Neural cell (in vitro differentiated cells): ENCODE measurements around the gene SPACA4. TPM values are rescaled to one million over a fixed set of nuclear protein-coding genes. Genes with fewer than 3 reads are reported as not detected.

Experiments
- H2AFZ ChIP-seq: fragments of 200-600, 300-800 bp; sonication (generic), shearing (Covaris generic); 2 replicates; pipeline ENCODE4 v1.6.0; 2014; ENCODE audit warnings: low read depth, mild to moderate bottlenecking, antibody characterized with exemption, low read length, moderate library complexity
- H3F3A ChIP-seq: fragments of 200-600 bp; shearing (Covaris generic); 2 replicates; pipeline ENCODE4 v1.6.1; 2016; ENCODE audit warnings: mild to moderate bottlenecking, moderate library complexity, mixed read lengths, antibody characterized with exemption, low read length; ENCODE audit not compliant: insufficient read depth, poor library complexity, severe bottlenecking
- H3K27ac ChIP-seq: fragments of 200-600, 300-800 bp; sonication (generic), shearing (Covaris generic); 2 replicates; pipeline ENCODE4 v1.5.1; 2014; ENCODE audit warnings: mild to moderate bottlenecking, low read length, moderate library complexity
- H3K27me3 ChIP-seq: fragments of 300-800, 200-600 bp; sonication (generic), shearing (Covaris generic); 2 replicates; pipeline ENCODE4 v1.6.0; 2014; ENCODE audit warnings: mild to moderate bottlenecking, low read depth, low read length, moderate library complexity; ENCODE audit not compliant: insufficient read depth
- H3K36me3 ChIP-seq: fragments of 300-800, 200-600 bp; sonication (generic), shearing (Covaris generic); 2 replicates; pipeline ENCODE4 v1.5.1; 2014; ENCODE audit warnings: mild to moderate bottlenecking, antibody characterized with exemption, low read length, moderate library complexity; ENCODE audit not compliant: insufficient read depth
- H3K4me2 ChIP-seq: fragments of 300-800, 200-600 bp; sonication (generic), shearing (Covaris generic); 2 replicates; pipeline ENCODE4 v1.6.0; 2014; ENCODE audit warnings: mild to moderate bottlenecking, low read length
- H3K4me3 ChIP-seq: fragments of 300-800, 200-600 bp; sonication (generic), shearing (Covaris generic); 2 replicates; pipeline ENCODE4 v1.5.1; 2014; ENCODE audit warnings: mild to moderate bottlenecking, low read length, moderate library complexity
- H3K79me2 ChIP-seq: fragments of 200-600 bp; shearing (Covaris generic); replicated peaks from 2 replicates; pipeline ENCODE4 v1.6.0; 2014; ENCODE audit warnings: mild to moderate bottlenecking, low read length, moderate library complexity; ENCODE audit not compliant: insufficient read depth
- H3K9ac ChIP-seq: fragments of 300-800, 200-600 bp; sonication (generic), shearing (Covaris generic); 2 replicates; pipeline ENCODE4 v1.6.1; 2016; ENCODE audit warnings: mild to moderate bottlenecking, low read length, mixed read lengths
- H3K9me2 ChIP-seq: fragments of 200-600 bp; shearing (Covaris generic); 2 replicates; pipeline ENCODE4 v1.6.1; 2016; ENCODE audit warnings: mild to moderate bottlenecking, low read length, mixed read lengths; ENCODE audit not compliant: insufficient read depth
- H3K9me3 ChIP-seq: fragments of 200-600, 300-800 bp; sonication (generic), shearing (Covaris generic); 2 replicates; pipeline ENCODE4 v1.6.1; 2016; ENCODE audit warnings: mild to moderate bottlenecking, mixed run types, low read length, moderate library complexity, mixed read lengths
- H4K20me1 ChIP-seq: fragments of 200-600 bp; shearing (Covaris generic); 2 replicates; pipeline ENCODE4 v1.6.1; 2016; ENCODE audit warnings: mild to moderate bottlenecking, mixed run types; ENCODE audit not compliant: insufficient read depth
- EP300 ChIP-seq: fragments of 450-650 bp; conservative IDR thresholded peaks from 2 replicates; pipeline ENCODE4 v1.6.1; 2014; ENCODE audit warnings: antibody characterized with exemption, mild to moderate bottlenecking, moderate library complexity; ENCODE audit not compliant: poor library complexity, severe bottlenecking
- EZH2 ChIP-seq: fragments of 200-600, 300-800 bp; shearing (Covaris generic), sonication (generic); IDR thresholded peaks from 2 replicates; pipeline ENCODE4 v1.6.1; 2014; ENCODE audit warnings: antibody characterized with exemption, low read length, borderline replicate concordance, mild to moderate bottlenecking; ENCODE audit not compliant: insufficient read depth, poor library complexity, severe bottlenecking
- MXI1 ChIP-seq: fragments of 450-650 bp; conservative IDR thresholded peaks from 2 replicates; pipeline ENCODE4 v1.6.1; 2014; ENCODE audit warnings: antibody characterized with exemption, mild to moderate bottlenecking; ENCODE audit not compliant: poor library complexity, severe bottlenecking
- POLR2AphosphoS5 ChIP-seq: IDR thresholded peaks from 2 replicates; pipeline ENCODE4 v1.6.1; 2012
- RAD21 ChIP-seq: fragments of 450-650 bp; conservative IDR thresholded peaks from 2 replicates; pipeline ENCODE4 v1.6.1; 2014; ENCODE audit warnings: antibody characterized with exemption, mild to moderate bottlenecking, moderate library complexity
- SMC3 ChIP-seq: fragments of 450-650 bp; conservative IDR thresholded peaks from 2 replicates; pipeline ENCODE4 v1.6.1; 2014; ENCODE audit warnings: antibody characterized with exemption, mild to moderate bottlenecking, moderate library complexity; ENCODE audit not compliant: poor library complexity
- TAF1 ChIP-seq: IDR thresholded peaks from 2 replicates; pipeline ENCODE4 v1.6.1; 2012; ENCODE audit warnings: low read depth
- polyA plus RNA-seq: library from polyadenylated mRNA; depleted of rRNA; stranded (reverse); fragments of >200 nt; gene quantifications from 2 replicates; pipeline ENCODE4 v1.2.3, GENCODE V29; 2014
- TF ChIP-seq, protein P1 (sequence below): fragments of 450-650 bp; IDR thresholded peaks from 2 replicates; pipeline ENCODE4 v1.5.1; 2014; ENCODE audit warnings: antibody characterized with exemption, mild to moderate bottlenecking, moderate library complexity; ENCODE audit not compliant: poor library complexity, severe bottlenecking
- TF ChIP-seq, protein P2 (sequence below): IDR thresholded peaks from 2 replicates; pipeline ENCODE4 v1.6.1; 2012; ENCODE audit warnings: borderline replicate concordance

The SPACA4 gene
- polyA plus RNA-seq, 1 donor from 2014 or later: not detected

DNA sequence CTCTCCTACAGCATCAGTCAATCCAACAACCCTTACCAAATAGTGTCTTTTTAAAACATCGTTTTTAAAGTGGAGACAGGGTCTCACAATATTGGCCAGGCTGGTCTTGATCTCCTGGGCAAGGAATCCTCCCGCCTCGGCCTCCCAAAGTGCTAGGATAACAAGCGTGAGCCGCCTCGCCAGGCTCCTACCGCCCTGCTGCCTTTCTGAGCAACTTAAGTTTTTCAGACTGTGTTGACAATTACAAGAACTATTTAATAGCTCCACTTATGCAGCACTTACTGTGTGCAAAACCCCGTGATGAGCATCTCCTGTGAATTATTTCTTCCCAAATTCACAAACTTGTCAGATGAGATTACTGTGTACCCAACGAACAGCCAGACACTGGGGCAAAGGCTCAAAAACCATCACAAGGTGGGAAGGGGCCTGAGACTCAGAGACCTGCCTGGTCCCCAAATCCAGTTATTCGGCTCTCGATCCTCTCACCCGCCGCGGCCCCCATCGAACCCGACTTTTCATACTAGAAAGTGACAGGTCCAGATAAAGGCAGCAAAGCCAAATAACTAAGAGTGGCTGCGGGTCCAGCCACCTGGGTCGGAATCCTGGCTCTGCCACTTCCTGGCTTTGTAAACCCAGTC is 11.9 kb downstream of the SPACA4 start:
- Histone ChIP-seq H3K4me2 (peak overlapping the region; percentile 88), H3K9me3 (no peaks in the 10 kb centered on the region), H3K4me3 (peak overlapping the region; percentile 88), H3K9ac (peak overlapping the region; percentile 88), H4K20me1 (peaks cover 4% of the 10 kb centered on the region), H3K79me2 (peaks cover 24% of the 10 kb centered on the region), H3F3A (peaks cover 2% of the 10 kb centered on the region), H3K36me3 (peaks cover 3% of the 10 kb centered on the region), H3K27ac (peak overlapping the region; percentile 83), H3K9me2 (no peaks in the 10 kb centered on the region), H2AFZ (peak overlapping the region; percentile 52), H3K27me3 (no peaks in the 10 kb centered on the region)
- TF ChIP-seq EP300 (no peak), EZH2 (no peak), POLR2AphosphoS5 (no peak), MXI1 (no peak), SMC3 (no peak), RAD21 (no peak), TAF1 (no peak)
- TF ChIP-seq, protein P1, sequence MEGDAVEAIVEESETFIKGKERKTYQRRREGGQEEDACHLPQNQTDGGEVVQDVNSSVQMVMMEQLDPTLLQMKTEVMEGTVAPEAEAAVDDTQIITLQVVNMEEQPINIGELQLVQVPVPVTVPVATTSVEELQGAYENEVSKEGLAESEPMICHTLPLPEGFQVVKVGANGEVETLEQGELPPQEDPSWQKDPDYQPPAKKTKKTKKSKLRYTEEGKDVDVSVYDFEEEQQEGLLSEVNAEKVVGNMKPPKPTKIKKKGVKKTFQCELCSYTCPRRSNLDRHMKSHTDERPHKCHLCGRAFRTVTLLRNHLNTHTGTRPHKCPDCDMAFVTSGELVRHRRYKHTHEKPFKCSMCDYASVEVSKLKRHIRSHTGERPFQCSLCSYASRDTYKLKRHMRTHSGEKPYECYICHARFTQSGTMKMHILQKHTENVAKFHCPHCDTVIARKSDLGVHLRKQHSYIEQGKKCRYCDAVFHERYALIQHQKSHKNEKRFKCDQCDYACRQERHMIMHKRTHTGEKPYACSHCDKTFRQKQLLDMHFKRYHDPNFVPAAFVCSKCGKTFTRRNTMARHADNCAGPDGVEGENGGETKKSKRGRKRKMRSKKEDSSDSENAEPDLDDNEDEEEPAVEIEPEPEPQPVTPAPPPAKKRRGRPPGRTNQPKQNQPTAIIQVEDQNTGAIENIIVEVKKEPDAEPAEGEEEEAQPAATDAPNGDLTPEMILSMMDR: no peak
- TF ChIP-seq, protein P2, sequence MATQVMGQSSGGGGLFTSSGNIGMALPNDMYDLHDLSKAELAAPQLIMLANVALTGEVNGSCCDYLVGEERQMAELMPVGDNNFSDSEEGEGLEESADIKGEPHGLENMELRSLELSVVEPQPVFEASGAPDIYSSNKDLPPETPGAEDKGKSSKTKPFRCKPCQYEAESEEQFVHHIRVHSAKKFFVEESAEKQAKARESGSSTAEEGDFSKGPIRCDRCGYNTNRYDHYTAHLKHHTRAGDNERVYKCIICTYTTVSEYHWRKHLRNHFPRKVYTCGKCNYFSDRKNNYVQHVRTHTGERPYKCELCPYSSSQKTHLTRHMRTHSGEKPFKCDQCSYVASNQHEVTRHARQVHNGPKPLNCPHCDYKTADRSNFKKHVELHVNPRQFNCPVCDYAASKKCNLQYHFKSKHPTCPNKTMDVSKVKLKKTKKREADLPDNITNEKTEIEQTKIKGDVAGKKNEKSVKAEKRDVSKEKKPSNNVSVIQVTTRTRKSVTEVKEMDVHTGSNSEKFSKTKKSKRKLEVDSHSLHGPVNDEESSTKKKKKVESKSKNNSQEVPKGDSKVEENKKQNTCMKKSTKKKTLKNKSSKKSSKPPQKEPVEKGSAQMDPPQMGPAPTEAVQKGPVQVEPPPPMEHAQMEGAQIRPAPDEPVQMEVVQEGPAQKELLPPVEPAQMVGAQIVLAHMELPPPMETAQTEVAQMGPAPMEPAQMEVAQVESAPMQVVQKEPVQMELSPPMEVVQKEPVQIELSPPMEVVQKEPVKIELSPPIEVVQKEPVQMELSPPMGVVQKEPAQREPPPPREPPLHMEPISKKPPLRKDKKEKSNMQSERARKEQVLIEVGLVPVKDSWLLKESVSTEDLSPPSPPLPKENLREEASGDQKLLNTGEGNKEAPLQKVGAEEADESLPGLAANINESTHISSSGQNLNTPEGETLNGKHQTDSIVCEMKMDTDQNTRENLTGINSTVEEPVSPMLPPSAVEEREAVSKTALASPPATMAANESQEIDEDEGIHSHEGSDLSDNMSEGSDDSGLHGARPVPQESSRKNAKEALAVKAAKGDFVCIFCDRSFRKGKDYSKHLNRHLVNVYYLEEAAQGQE: no peak

DNA sequence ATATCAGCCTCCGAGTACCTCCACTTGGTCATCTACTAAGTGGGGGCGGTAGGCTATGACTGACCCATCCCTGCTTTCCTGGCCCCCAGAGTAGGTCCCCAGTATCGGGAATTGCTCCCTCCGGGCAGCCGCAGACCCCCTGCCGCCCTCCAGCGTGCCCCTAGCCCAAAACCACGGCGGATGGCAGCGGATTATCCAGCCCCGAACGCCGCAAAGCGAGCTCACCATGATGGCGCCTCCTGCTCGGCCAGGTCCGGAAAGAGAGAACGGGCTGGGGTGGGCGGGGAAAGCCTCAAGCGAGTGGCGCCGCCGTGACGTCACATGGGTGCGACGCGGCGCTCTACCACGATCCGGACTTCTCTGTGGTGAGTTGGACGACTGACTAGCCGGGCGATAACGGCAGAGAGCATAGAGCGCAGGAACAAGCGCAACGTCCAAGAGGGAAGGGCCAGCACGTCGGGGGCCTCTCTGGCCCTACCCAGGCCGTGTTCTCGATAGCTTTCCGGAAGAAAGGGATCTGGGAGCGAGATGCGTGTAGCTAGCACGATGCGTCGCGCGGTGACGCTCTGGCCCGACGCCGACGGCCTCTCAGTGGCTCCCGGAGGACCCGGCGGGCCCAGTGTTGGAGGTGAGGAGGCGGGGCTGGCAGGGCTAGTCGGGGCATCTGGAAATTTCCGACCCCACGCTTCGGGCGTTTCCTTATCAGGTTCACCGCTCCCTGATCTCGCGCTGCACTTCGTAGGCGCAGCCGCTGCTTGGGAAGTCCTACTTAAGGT is 12.6 kb downstream of the SPACA4 start, which contains the start of the genes RPL18 and SPHK2:
Gene RPL18 (minus strand): TSS at position 263 of the 776 bp plus-strand sequence. CDS start 35 bp downstream, at position 228.
Gene SPHK2 (plus strand): TSS at position 591 of the 776 bp plus-strand sequence. CDS start 1,009 bp downstream, outside the sequence.
- Histone ChIP-seq H3K27ac (peak within 1 kb of the TSS; percentile 83), H3F3A (peaks cover 5% of the 10 kb centered on the region), H3K36me3 (peaks cover 3% of the 10 kb centered on the region), H4K20me1 (peaks cover 4% of the 10 kb centered on the region), H3K9me2 (no peaks in the 10 kb centered on the region), H3K79me2 (peaks cover 24% of the 10 kb centered on the region), H2AFZ (peak within 1 kb of the TSS; percentile 52), H3K4me2 (peak within 1 kb of the TSS; percentile 90), H3K27me3 (no peaks in the 10 kb centered on the region), H3K9me3 (no peaks in the 10 kb centered on the region), H3K9ac (peak within 1 kb of the TSS; percentile 88), H3K4me3 (peak within 1 kb of the TSS; percentile 88)
- peak; percentile 88 for TF ChIP-seq MXI1
- TF ChIP-seq, protein P1: peak; percentile 45
- peak; percentile 38 for TF ChIP-seq RAD21
- peak; percentile 86 for TF ChIP-seq EP300
- TF ChIP-seq, protein P2: peak; percentile 96
- TF ChIP-seq TAF1: peak; percentile 96
- TF ChIP-seq EZH2: no peak
- peak; percentile 96 for TF ChIP-seq POLR2AphosphoS5
- peak; percentile 54 for TF ChIP-seq SMC3
